NCI-H1092 (cell line): ENCODE measurements around the gene TBCE.
"Not testable (repeated sequence)": the region's sequence is repeated elsewhere in the genome, so short reads cannot be mapped to it uniquely, and the experiment has no call there.

Experiments
- DNase-seq: peaks from one replicate; lab custom pipeline; 2025; lab: John Stamatoyannopoulos, UW

Gene TBCE

DNA sequence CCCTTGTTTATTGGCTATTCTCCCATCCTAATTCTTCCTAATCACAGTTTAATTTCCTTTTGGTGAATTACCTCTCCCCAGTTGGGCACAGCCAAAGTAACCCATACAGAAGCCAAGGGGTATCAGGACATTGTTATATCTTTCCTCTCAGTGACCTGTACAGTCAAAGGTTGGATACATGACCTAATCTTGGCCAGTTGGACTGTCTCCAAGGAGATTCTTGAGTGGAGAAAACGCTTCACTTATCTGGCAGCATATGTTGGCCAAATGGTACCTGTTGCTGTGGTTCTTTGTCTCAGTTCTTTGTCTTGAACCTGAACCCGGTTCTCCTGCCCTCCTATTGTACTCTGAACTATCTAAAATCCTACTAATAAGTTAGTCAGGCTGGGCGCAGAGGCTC is 15.3 kb upstream of the TBCE start:
- no peak for DNase-seq

- DNase-seq, result no peak
These were observed 9.5 kb upstream of the TBCE start for GRCh38 chr1:235357485-235358373.

GRCh38 chr1:235358899-235359298 is 8.3 kb upstream of the TBCE start:
- no peak for DNase-seq

GRCh38 chr1:235364189-235364588 is 3.0 kb upstream of the TBCE start:
- not testable (repeated sequence) for DNase-seq

DNA sequence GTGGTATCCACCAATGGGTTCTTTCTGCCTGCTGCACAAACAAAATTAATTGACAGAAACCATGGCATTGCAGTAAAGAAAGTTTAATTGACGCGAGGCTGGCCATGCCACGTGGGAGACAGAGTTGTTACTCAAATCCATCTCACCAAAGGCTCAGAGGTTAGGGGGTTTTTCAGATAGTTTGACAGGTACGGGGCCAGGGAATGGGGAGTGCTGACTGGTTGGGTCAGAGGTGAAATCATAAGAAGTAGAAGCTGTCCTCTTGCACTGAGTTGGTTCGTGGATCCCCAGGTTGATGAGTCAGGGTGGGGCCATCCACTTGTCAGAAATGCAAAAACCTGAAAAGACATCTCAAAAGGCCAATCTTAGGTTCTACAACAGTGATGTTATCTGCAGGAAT is 941 bp upstream of the TBCE start:
- no peak for DNase-seq

- no peak for DNase-seq
These were observed 1.2 kb downstream of the TBCE start for GRCh38 chr1:235368428-235368827.

DNA sequence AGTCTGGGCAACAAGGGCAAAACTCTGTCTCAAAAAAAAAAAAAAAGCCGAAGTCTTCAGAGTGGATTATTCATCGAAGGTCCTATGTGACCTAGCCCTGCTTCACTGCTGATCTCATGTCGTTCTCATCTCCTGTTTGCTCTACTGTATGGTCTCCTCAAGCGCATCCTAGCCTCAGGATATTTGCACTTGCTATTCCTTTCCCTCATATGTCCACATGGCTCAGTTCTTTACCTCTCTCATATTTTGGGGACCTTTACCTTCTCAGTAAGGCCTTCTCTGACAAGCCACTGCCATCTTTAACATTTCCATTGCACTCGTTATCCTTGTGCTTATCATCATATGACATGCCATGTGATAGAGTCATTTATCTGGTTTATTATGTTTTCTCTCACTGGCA is 2.6 kb downstream of the TBCE start:
- DNase-seq, result no peak

GRCh38 chr1:235375919-235376605 is 8.8 kb downstream of the TBCE start:
- DNase-seq, result no peak

DNA sequence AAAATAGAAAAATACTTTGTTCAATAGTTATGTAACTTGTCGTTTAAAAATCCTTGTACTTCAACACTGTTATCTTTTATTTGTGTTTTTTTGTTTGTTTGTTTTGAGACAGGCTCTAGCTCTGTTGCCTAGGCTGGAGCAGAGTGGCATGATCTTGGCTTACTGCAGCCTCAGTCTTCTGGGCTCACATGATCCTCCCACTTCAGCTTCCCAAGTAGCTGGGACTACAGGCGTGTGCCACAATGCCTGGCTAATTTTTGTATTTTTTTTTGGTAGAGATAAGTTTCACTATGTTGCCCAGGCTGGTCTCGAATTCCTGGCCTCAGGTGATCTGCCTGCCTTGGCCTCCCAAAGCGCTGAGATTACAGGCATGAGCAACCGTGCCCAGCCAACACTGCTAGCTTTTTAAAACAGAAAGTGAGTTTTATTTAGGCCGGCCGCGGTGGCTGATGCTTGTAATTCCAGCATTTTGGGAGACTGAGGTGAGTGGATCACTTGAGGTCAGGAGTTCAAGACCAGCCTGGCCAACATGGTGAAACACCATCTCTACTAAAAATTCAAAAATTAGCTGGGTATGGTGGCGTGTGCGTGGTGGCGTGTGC is 11.0 kb downstream of the TBCE start:
- DNase-seq, result not testable (repeated sequence)

DNA sequence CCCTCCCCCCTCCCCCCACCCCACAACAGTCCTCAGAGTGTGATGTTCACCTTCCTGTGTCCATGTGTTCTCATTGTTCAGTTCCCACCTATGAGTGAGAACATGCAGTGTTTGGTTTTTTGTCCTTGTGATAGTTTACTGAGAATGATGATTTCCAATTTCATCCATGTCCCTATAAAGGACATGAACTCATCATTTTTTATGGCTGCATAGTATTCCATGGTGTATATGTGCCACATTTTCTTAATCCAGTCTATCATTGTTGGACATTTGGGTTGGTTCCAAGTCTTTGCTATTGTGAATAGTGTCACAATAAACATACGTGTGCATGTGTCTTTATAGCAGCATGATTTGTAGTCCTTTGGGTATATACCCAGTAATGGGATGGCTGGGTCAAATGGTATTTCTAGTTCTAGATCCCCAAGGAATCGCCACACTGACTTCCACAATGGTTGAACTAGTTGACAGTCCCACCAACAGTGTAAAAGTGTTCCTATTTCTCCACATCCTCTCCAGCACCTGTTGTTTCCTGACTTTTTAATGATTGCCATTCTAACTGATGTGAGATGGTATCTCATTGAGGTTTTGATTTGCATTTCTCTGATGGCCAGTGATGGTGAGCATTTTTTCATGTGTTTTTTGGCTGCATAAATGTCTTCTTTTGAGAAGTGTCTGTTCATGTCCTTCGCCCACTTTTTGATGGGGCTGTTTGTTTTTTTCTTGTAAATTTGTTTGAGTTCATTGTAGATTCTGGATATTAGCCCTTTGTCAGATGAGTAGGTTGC is 14.9 kb downstream of the TBCE start:
- DNase-seq, result not testable (repeated sequence)

DNA sequence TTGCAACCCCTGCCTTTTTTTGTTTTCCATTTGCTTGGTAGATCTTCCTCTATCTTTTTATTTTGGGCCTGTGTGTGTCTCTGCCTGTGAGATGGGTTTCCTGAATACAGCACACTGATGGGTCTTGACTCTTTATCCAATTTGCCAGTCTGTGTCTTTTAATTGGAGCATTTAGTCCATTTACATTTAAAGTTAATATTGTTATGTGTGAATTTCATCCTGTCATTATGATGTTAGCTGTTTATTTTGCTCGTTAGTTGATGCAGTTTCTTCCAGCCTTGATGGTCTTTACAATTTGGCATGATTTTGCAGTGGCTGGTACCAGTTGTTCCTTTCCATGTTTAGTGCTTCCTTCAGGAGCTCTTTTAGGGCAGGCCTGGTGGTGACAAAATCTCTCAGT is 18.4 kb downstream of the TBCE start:
- DNase-seq, result not testable (repeated sequence)

- DNase-seq, result no peak
These were observed 24.6 kb downstream of the TBCE start for GRCh38 chr1:235391874-235392273.

- DNase-seq, result no peak
These were observed 30.5 kb downstream of the TBCE start for GRCh38 chr1:235397733-235398132.

- no peak for DNase-seq
These were observed 32.4 kb downstream of the TBCE start for GRCh38 chr1:235399661-235400060.

GRCh38 chr1:235401251-235401650 is 34.0 kb downstream of the TBCE start:
- DNase-seq, result no peak

GRCh38 chr1:235402457-235403200 is 35.4 kb downstream of the TBCE start:
- DNase-seq, result no peak

DNA sequence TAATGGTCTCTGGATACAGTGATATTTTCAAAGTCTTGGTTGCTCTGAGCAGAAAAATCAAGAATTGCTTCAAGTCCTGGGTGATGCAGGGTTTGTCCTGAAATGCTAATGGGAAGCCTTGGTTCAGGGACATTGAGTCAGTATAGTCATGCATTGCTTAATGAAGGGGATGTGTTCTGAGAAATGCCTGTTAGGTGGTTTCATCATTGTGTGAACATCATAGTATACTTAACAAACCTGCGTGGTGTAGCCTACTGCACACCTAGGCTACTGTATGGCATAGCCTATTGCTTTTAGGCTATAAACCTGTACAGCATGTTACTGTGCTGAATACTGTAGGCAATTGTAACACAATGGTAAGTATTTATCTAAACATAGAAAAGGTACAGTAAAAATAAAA is 36.4 kb downstream of the TBCE start:
- no peak for DNase-seq

- no peak for DNase-seq
These were observed 37.0 kb downstream of the TBCE start for GRCh38 chr1:235404190-235404589.

DNA sequence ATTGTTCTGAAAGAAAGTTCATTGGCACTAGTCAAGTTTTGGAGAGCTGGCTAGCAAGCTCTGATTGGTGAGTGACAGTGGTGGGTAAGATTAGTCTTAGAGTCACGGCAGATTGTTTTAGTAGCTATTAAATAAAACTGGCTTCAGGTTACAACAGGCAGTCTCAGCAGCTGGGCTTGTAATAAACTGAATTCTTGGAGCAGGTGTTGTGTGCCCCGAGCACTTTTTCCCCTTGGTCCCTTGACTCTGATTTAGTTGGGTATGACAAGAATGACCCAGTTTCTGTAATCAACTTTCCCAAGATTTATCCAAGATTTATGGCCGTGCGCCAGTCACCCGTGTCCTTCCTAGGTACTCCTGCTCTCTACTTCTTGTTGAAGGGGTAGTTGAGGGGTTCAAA is 40.2 kb downstream of the TBCE start:
- no peak for DNase-seq

DNA sequence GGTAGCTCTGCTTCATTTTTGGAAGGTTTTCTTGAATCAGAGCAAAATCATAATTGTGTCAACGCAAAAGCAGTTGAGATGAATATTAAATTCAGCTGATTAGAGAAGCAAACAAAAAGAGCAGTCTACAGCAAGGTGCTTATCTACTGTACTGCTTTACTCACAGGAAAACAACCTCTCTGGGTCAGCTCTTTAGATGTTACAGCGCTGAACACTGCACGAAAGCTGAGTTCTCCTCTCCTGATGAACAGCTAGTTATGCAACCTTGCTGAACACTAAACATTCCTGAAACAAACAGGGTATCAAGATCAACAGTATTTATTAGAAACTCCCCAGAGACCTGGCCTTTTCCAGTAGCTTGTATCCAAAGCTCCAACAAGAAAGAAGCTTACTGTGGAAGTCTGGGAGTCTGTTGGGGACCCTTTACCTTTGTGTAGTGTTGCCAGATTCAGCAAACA is 41.3 kb downstream of the TBCE start:
- no peak for DNase-seq

DNA sequence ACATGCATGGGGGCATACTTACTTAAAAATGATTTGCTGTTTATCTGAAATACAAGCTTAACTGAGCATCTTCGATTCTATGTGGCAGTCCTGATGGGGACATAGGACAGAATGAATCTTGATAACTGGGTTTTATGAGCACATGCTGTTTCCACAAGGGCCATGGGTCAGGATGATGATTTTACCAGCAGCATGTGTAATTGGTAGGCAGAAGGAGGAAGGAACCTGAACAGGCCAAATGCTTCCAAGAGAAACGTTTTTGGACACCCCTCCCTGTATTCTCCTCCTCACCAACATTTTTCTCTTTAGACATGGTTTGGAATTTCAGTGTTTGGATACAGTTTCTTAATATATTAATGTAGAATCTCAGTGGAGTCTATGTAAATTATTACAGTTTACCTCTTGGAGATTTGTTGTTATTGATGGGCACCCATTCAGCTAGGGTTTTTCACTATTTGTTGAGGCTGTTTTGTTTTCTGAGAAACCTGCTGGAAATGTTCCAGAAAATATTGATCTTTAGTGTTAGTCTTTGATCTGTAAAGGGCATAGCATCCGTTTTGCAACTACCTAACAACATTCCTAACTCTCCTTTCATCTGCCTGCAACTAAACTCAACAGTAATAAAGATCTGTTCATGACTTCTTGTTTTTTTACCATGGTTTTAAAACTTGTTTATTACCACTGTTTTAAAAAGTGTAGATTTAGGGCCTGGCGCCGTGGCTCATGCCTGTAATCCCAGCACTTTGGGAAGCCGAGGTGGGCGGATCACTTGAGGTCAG is 42.0 kb downstream of the TBCE start:
- DNase-seq, result no peak
